ENCODE measurements around the gene PTPRK.

Gene PTPRK

GRCh38 chr6:128379577-128379976, 140.8 kb downstream of the PTPRK start:
- DNase-seq: no peak

GRCh38 chr6:128376952-128377503, 143.4 kb downstream of the PTPRK start:
- DNase-seq: no peak

GRCh38 chr6:128371136-128371535, 149.3 kb downstream of the PTPRK start:
- DNase-seq: no peak

GRCh38 chr6:128370072-128370471, 150.3 kb downstream of the PTPRK start:
- DNase-seq: no peak

GRCh38 chr6:128368213-128368944, 152.0 kb downstream of the PTPRK start:
- DNase-seq: no peak

DNA sequence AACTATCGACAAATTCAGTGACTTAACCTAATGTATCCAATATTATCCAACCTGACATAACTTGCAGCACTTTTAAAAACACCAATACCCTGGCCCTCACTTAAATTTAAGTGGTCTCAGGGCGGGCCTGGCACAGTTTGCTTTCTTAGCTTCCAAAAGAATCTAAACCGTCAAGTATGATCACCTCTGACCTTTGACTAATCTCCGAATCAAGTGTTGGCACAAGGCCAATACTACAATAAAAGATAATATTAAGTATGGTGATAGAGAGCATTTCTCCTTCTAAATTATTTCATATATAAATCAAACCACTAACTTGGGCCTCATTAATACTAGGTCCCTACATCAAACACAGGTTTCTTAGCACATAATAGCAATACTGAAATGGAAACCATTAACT, 153.0 kb downstream of the PTPRK start:
- no peak for DNase-seq

- no peak for DNase-seq
Measured at GRCh38 chr6:128365520-128366160, 154.8 kb downstream of the PTPRK start.

- no peak for DNase-seq
Measured at GRCh38 chr6:128364766-128365519, 155.5 kb downstream of the PTPRK start.

GRCh38 chr6:128363020-128363813, 157.2 kb downstream of the PTPRK start:
- no peak for DNase-seq

GRCh38 chr6:128361378-128361777, 159.0 kb downstream of the PTPRK start:
- no peak for DNase-seq

- no peak for DNase-seq
Measured at GRCh38 chr6:128358244-128358776, 162.1 kb downstream of the PTPRK start.

- DNase-seq: no peak
Measured at GRCh38 chr6:128357392-128358130, 162.8 kb downstream of the PTPRK start.

DNA sequence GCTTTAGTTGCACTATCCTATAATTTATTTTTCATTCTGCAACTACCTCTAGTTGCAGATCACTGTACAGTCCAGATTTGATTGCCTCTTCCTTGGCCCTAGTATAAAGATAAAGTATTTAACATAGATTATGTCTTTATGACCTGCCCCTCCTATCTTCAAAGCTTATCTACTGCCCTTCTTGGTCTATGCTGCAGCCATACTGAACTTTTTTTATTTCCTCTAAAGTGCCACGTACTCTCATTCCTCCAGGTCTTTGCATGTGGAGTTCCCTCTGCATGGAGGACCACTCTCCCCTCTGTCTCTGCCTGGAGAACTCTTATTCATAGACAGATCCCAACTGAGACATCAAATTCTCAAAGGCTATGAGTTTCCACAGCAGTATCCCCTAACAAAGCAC, 168.0 kb downstream of the PTPRK start:
- DNase-seq: no peak

DNA sequence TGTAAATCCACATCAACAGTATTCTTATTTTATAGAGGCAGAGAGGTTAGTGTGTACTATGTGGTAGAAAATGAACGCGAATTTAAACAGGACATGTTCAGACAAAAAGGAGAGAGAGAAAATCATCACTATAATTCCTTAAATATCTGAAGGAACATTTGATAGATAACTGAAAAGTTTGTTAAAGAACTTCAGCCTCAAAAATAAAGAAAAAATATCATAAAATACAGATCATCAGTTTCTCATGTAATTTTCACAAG, 169.2 kb downstream of the PTPRK start:
- no peak for DNase-seq

- no peak for DNase-seq
Measured at GRCh38 chr6:128350416-128351254, 169.8 kb downstream of the PTPRK start.

DNA sequence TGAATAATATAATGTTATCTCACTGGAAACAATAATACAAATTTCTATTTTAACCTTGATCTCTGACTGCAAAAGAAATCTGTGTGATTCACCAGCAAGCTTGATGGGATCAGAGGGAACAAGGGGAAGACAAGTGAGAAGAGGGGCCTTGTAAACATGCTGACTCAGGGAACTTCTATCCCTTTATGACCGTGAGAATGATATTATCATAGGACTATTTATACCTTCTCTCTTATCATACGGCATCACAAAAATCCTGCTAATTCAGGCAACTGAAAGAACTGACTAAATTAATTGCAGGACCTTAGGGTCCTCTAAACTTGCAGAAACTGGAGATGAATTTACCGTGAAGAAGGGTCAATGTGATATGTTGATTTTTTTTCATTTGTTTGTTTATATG, 173.3 kb downstream of the PTPRK start:
- no peak for DNase-seq

GRCh38 chr6:128346569-128346968, 173.8 kb downstream of the PTPRK start:
- no peak for DNase-seq

DNA sequence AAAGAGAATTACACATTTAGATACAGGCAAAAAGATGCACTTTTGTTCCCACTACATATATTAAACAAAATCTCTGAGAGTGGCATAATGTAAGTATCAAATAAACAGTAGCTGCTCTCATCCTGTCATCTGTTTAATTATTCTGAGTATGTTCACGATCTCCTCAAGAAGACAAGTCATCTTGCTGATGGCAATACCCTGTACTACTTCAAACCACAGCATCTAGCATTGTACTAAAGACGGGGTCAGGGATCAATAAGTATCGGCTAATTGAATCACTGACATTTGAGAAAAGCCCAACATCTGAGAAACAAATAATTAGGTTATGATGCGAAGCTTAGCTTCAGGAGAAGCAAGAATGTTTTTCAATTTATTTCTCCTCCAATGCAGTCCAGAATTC, 175.1 kb downstream of the PTPRK start:
- DNase-seq: no peak

GRCh38 chr6:128343706-128344105, 176.7 kb downstream of the PTPRK start:
- no peak for DNase-seq

DNA sequence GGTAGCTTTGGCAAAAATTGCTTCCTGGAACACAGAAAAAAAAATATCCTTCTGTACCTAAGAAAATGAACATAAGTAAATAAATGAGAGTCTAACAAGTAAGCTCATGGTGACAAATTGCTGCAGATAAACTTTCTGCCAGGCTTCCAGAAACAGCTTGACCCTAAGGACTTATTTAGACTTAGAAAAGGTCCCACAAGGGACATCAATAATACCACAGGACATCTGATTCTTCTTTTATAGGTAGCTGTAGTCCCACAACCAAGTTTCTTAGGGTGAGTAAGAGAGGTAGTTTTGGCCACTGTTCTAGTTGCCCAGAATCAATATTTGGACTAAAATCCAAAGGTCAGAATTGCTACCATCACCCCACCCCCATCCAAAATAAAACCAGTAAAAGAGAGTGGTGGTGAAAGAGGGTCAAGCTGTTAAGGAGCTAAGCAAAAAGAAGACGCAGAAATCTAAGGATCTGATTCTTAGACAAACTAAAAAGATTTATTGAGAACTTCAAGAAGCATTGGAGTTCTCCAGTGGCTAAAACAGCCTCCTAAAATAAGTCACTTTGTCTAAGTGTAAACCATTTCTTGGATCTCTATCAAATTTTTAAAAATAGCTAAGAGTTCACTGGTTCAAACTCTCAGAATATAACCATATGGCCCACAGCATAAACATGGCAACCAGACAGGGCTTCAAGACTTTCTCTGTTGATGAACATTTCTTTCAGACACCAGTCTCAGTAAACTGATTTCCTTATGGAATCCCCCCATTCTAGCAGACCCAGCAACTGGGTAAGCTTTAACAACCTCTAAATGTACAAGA, 180.6 kb downstream of the PTPRK start:
- DNase-seq: no peak

Measured in activated naive CD4-positive, alpha-beta T cell treated with Interleukin-2 at 50 U/mL for 16 hours (primary cell).